Stimulated activated CD4-positive, alpha-beta T cell treated with anti-CD3 and anti-CD28 coated beads, Interleukin-4, amount 100 ng/mL, for 24 hours (primary cell): ENCODE data around the gene CFAP100.

ENCODE experiments used
- DNase-seq: peaks from one replicate; pipeline ENCODE4 v3.0.0-alpha.2; 2020

CFAP100 gene

DNA sequence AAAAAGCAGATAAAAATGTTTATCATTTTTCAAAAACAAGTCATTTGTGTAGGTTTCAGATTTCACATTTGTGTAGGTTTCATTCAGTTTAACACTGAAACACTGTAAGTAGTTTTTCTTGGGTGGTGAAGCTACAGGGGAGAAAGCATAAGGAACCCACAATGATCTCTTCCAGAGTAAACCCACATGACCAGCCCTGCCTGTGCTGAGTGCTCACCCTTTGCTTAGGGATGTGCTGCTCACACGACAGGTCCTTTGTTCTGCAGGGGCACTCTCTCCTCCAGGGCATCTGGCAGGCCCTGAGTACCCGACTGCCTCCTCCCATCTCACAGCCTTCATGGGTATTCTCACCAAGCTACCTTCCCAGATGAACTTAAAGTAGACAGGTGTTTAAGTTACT lies 52.1 kb downstream of the CFAP100 start:
- DNase-seq = no peak

DNA sequence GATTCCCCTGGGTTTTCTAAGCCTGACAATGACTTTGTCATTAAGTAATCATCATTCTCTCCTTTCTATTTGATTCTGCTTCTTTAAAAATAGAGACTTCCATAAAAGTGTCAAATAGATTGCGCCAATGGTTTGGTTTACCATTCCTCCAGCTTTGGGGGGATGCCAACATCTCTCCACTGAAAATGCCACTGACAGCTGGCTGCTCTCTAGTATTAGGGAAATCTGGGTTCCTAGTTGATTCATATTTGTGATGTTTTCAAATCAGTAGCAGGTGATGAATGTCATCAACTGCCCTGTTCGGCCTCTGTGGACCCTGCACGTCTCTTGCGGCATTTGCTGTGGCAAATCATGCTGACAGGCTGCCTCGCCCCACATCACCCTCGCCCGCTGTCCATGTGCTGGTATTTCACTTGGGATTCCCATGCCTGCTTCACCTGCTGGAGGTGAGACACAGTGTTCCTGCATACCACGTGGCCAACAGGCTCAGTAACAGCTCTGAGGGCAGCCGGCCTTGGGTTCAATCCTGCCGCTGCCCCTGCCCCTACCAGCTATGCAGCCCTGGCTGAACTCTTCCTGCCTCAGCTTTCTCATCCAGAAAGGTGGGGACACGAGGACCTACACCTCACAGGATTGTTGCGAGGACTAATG lies 52.9 kb downstream of the CFAP100 start:
- no peak for DNase-seq

DNA sequence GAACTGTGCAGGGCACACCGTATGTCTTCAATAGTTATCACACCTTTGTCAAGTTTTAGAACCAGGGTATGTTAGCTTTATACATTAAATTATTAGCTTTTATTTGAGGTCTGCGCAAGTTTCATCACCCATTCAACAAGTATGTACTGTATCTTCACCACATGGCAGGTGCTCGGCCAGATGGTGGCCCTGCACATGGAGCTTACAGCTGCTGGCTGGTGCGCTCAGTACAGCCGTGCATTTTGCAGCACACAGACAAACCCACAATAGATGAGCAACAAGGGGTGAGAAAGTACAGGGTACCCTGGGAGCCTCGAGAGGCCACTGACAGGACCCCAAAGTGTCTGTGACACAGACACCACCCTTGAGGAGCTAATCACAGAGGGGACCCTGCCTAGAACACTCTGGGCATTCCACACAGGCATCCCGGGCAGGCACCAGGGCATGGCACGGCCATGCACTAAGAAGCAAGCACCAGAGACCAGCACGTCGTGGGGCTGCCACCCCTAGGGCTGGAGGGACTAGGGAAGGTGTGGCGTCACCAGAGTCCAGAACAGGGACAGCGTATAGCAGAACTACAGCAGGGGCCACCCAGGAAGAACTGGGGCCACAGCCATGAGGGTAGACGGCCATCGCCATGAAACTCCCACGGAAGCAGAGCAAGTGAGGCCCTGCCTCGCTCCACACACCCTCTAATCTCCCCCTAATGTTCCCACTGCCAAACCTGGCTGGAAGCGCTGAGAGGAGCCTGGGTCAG lies 53.6 kb downstream of the CFAP100 start:
- no peak for DNase-seq

DNA sequence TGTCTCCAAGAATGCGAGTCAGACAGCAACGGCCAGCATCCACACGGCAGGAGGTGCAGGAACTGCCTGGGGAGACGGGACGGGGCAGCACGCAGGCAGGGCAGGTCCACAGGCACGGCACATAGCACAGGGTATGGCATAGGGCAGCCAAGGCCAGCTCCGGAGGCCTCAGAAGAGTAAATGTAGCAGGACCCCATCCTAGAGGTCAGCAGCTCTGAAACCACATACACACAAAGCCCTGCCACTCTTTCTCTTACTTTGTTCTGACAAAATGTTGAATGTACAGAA lies 54.1 kb downstream of the CFAP100 start:
- DNase-seq = no peak

DNA sequence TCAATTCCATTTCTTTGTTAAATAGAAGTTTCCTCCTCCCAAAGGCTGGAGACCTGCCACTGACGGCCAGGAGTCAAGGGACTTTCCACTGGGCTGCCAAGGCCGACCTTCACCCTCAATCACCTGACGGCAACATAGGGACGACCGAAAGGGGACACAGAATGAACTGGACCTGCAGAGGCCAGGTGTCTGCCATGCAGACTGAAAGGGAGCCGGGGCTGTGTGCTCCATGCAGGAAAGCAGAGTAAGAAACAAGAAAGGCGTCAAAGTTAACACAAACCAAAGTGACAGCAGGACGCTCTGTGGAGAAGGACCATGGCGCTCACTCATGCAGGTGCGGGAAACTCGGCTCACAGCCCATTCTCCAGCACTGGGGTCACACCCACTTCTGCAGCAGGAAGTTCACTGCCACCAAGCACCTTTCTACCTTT lies 54.9 kb downstream of the CFAP100 start:
- DNase-seq = no peak

DNA sequence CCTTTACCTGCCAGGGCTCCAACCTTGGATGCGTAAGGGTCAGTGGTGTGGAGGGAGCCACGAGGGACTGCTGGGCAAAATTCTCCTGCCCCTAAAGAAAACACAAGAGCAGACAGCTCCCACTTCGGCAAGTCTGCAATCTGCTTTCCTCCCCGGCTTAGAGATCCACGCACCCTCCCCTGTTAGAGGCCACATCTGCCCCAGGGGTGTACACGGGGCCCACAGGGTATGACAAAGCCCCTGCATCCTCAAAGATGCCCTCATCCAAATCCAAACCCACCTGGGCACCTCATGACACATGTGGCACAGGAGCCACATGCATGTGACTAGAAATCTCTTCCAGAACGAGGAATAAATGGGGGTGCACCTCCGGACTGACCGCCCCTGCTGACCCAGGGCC lies 55.5 kb downstream of the CFAP100 start:
- no peak for DNase-seq

DNA sequence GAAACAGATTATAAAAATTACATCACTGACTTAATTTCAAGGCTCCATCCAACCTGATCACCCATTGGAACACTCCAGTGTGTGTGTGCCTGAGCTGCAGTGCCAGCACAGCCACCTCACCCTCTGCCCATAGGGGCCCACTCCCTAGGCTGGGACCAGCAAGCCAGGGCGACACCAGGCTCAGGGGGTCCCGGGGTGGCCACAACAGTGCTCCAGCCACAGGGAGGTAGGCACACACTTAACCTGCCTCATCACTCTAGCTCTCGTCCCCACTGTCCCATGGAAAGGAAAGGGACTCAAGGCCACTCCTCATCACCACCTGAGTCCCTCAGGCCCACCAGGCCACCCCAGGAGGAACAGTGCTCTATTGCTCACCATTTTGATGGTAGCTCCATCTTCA lies 56.0 kb downstream of the CFAP100 start:
- DNase-seq = no peak

DNA sequence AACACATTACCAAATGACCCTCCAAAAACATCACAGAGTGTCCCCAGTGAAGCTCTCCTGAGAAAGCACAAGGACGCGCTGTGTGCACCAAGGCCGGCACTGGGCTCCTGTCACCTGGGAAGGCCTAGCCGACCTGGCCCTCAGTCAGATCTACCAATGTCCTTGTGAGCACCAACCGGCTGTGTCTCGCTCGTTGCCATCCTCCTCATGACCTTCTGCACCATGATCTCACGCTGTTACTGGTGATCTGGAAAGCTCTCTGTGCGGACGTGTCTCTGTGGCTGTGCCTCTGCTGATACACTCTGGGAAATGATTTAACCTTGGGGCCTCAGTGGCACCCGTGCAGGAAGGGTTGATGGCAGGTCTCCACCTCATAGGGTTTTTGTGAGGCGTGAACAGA lies 56.8 kb downstream of the CFAP100 start:
- no peak for DNase-seq

DNA sequence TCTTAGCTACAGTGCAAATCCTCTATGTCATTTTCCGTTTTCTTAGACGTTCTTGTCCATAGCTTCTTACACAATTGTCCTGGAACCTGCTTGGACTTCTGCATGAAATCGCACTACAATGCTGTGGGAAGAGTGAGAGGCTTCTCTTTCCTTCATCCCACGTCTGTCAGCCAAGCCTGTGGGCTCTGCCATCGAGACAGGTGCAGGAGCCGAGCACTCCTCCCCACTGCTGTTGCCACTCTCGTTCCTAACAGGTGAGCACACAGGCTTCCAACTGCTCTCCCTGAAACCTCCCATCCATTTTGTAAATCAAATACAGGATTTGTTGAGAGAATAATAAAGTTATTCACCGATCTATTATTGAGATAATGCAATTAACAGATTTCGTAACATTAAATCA lies 57.5 kb downstream of the CFAP100 start:
- no peak for DNase-seq

DNA sequence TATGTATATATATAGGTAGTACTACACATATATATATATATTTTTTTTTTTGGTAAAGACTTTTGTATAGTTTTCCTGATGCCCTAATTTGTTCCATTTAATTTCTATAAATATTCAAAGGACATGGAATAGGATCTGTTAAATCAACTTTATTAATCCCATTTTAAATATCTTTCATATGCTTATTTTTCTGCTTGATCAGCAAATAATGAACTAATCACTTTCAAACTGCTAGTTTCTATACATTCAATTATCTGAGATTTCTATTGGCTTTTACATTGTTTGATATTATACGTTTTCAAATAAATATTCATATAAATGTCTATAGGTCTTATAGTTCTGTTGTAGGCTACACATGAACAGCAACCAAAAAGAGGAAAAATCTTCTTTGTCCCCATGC lies 59.3 kb downstream of the CFAP100 start:
- no peak for DNase-seq

DNA sequence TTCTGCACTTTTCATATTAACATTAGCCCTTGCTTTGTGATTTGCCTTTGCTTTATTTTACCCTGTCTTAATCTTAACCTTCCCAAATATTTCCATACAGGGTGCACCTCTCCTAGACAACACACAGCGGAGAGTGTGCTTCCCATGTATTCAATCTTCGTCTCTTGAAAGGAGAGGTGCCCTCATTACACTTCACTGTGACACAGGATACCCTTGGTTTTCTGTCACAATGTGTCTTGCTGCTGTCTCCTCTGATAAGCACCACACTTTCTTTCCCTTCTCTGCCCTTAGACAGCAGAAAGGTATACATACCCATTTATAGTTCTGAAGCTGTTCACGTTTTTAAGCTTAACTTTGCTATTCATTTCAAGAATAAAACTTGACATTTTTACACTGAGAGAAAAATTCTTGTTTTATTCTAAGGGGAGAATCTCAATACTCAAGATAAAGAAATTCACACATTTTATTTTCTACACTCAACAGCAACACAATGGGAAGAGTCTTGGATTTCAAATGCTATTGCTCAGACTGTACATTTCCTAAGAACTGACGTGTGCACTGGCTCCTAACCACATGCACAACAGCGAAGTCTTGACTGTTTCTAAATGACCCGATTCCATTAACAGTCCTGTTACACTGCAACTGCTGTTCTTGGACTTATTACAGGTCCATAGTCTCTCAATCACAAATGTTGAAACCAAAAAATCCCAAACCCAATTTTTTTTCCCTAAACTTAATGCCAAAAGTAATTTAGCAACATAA lies 59.9 kb downstream of the CFAP100 start:
- no peak for DNase-seq

DNA sequence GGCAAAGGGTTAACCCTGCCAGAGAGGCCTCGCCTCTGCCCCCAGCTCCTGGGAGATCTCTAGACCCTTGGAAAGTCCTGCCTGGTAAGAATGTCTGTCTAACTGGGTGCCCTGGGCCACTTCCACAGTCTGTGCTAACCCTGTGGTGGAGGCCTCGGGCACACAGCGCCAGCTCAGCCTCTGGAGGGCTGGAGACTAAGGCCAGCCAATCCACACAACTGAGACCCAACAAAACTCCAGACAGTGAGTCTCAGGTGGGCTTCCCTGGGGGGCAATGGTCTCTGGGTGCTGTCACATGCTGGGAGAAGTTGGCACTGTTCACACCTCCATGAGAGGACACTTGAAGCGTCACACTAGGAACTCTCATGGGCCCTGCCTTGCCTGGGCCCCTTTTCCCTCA lies 61.5 kb downstream of the CFAP100 start:
- no peak for DNase-seq

DNA sequence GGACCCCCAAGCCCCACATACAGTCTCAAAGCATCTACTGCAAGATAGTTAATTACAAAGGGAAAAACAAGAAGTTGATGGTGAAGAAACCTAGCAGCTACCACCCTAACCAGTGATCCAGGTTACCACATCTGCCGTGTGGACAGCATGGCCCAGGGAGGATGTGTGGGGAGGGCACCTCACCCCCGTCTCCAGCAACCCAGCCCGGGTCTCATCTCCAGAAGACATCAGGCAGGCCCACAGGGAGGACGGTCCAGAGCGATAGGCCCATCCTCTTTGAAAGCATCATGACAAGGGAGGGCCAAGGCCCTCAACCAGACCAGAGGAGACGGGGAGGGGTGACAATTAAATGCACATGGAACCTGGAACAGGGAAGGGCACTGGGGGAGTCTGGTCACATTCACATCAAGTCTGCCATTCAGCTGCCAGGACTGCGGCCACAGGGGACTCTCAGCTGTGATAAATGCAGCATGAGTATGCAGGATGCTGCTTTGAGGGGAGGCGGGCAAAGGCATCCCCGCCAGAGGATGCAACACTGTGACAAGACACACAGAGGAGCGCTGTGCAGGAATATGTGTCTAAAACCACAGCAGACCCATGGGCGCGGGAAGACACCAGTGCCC lies 62.2 kb downstream of the CFAP100 start:
- DNase-seq = no peak

DNA sequence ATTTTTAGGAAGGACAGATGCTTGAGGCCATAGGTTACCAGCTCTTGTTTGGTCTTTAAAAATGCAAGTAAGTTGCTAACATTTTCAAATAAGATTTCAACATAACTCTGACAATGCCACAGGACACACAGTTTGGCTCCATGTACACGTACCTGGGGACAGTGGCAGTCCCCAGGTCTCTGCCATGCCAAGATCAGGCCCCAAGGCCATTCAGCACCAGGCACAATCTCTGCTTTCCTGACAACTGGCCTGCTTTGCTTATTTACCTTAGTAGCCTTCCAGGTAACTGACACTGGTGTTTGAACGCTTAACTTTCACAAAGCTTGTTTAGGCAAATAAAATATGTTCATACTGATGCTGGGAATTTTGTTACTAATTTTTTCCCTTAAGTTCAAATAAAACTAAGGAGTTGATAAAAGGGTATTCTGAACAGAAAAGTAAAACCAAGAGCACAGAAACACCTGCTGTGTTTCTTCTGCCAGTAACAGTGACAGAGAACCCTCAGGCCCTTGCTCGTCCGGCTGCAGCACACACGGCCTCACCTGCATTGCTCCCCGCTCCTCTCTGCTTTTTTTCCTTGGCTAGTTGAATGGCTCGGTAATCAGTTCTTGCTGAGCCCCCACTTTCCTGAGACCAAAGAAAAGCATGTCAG lies 64.5 kb downstream of the CFAP100 start:
- no peak for DNase-seq

DNA sequence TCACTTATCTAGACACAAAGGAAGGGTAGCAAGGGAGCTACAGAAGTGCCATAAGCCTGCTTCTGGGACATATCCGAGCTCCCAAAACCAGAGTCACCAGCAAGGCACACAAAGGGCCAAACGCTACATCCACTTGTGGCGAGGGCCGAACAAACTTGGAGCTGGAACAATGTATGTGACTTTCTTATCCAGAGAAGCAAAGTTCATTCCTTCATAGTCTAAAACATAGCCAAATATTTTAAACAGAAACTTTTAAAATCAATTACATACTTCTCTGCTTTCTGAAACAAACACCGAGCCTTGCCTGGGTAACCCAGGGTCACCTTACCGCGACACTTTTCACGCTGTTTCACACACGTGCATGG lies 65.0 kb downstream of the CFAP100 start:
- DNase-seq = no peak

DNA sequence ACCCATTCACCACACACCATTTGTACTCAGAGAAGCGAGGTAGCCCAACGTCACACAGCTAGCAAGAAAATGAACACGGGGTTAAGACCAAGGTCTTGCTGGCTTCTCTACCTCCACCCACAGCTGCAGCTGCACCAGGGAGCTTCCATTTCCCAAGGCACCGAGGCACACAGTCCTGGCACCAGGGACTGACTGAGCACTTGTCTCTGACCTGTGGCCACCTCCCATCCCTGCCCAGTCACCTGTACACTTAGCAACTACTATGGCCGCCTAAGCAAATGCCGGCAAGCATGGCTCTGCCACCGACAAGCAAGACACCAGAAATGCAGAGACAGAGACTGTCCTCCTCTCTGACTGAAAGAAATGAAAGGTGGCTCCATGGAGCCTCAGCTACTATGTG lies 65.7 kb downstream of the CFAP100 start:
- no peak for DNase-seq

DNA sequence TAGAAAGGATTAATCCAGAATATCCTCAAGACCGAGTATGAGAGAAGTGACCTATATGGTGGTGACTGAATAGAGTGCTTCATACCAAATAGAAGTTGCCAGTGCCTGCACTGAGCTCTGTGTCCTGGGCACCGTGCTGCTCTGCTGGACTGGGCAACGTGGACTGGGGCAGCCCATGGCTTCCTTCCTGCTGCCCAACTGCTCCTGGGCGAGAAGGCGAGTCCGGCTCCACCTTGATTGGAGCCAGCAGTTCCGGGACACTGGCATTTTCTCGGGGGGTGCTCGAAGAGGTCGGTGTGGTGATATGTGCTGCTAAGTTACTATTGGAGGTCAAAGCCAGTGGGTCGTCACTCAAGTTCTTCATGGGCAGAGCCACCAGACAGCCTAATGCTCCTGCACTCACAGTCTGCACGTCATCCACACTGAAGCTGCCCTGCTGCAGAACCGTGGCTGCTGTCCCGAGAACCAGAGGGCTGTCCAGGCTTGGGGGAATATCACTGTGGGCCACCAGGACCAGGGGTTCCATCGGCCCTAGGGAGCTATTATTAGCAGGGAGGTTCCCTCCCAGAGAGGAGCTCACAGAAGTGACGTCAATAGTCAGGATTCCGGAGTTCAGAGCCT lies 66.9 kb downstream of the CFAP100 start:
- no peak for DNase-seq

DNA sequence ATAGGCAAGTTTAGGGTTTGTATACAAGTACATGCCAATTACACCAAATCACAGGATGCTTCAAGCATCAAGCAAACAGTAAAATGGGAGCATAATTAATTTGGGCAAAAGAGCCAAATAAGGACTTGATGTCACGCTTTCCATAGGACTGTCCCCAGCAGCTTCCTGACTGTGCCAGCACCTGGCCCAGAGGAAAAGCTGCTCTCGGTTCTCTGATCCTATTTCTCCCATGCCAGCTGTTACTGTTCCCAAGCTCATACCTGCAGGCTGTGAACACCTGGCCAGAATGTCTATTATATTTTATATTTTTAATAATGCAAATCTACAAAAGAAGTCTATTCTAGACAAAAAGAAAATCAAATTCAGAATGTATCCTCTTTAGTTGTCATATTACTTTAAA lies 68.8 kb downstream of the CFAP100 start:
- DNase-seq = no peak

DNA sequence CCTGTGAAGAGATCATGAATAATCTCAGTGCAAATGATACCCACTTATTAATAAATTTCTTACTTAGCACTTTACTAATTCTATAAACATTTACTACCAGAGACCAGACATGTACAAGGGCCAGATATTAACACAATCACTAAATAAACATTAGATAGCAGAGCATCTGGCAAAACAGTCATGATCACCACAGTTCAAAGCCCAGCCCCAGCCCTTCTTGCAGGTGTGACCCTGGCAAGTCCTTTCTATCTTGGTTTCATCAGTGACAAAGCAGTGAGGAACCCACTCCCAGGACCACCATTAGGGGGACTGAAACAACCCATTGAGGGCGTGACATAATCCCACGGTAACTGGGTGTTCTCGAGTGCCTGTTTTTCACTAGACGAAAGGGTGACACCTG lies 69.4 kb downstream of the CFAP100 start:
- DNase-seq = no peak

DNA sequence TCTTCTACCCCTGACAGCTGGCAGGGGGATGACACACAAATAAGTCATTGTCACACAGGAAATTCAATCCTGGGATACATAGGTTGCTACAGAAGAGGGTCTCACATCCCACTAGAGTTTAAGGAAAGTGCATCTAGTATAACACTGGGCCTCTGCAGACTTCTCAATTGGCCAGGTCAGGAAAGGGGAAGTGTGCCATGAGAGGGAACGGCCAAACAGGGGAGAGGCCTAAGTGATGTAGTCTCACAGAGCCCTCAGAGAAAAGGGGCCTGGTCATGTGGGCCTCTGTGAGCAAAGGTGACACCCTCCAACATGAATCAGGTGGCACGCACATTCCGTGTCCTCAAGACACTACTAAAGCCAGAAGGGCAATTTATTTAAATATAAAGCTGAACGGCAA lies 69.8 kb downstream of the CFAP100 start:
- no peak for DNase-seq

DNA sequence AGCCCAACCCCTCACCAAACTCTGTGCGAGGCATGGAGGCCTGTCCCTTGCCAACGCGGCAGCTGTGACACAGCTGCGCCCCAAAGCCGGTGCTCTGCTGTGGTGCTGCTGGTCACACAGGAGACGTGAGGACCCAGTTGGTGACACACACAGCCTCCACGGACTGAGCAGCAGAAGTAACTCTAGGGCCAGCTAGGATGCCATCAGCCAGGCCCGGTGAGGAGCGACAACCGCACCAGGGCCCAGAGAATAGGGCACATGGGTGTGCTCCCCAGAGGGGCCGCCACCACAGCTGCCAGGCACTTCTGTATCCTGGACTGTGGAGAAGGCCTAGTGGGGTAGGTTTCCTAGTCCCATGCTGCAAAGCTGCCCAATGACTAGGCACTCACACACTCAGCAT lies 70.3 kb downstream of the CFAP100 start:
- no peak for DNase-seq

DNA sequence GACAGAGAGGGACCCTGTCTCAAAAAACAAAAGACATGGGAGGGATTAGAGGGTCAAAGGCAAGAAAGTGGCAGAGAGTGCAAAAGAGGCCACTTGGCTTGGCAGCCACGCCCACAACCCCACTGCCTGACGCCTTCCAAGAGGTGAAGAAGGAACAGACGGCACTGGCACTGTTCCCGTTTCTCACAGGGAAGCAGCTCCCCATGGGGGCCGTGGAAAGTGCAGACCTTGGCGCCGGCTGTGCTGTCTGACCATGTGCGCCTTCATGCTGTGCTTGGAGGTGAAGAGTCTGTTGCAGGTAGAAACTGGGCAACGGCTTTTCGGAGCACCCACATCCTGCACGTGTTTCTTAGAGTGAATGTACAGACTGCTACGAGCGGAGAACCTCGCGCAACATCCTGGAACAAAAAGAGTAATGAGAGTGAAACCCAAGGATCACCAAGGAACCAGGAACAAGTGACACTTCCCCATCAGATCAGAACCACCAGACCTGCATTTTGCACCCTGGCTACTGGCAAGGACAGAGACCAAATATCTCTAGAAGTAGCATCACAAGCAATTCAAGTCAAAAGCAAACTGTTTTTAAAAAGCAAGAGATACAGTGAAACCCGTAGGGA lies 71.3 kb downstream of the CFAP100 start:
- no peak for DNase-seq
